Thyroid gland (tissue), 4 donors: ENCODE data around the gene CDH4. TPM values are rescaled to one million over a fixed set of nuclear protein-coding genes. Genes with fewer than 3 reads are reported as not detected.

Experiments
- DNase-seq, 2 donors: peaks; one replicate each; pipeline ENCODE4 v3.0.0-alpha.2; 2019
- H3K27ac ChIP-seq, 3 donors: fragments of 200-600 bp; sonication (generic); 1 replicate in 2 of 3; 2 replicates in 1 of 3; pipeline ENCODE4 v1.5.1; 2016 to 2019; ENCODE audit warnings: mild to moderate bottlenecking in 1 of 3, moderate library complexity in 1 of 3
- H3K27me3 ChIP-seq: fragments of 200-600 bp; sonication (generic); one replicate; pipeline ENCODE4 v1.5.1; 2019
- H3K36me3 ChIP-seq, 2 donors: fragments of 200-600 bp; sonication (generic); one replicate each; pipeline ENCODE4 v1.5.1; 2016 to 2019
- H3K4me1 ChIP-seq, 2 donors: fragments of 200-600 bp; sonication (generic); one replicate each; pipeline ENCODE4 v1.5.1; 2017 to 2019
- H3K4me3 ChIP-seq, 3 donors: fragments of 200-600 bp; sonication (generic); replicated peaks in 1 of 3; 1 replicate in 2 of 3; 2 replicates in 1 of 3; pipeline ENCODE4 v1.5.1; 2016; ENCODE audit warnings: mild to moderate bottlenecking in 1 of 3
- H3K9me3 ChIP-seq: fragments of 200-600 bp; sonication (generic); one replicate; pipeline ENCODE4 v1.5.1; 2017
- POLR2A ChIP-seq, 2 donors: fragments of 450-650 bp; IDR thresholded peaks; one replicate each; pipeline ENCODE4 v1.6.1; 2017; ENCODE audit warnings: antibody characterized with exemption in 2 of 2, mild to moderate bottlenecking in 2 of 2, moderate library complexity in 1 of 2
- WGBS, 2 donors: methylation state at CpG; one replicate each; pipeline ENCODE4 v1.1.5; 2017; 5-methylcytosine and 5-hydroxymethylcytosine counted together
- intact Hi-C: fragments of 100-400 bp; cut with DNase I; formaldehyde crosslinking; loops from one replicate; pipeline ENCODE4 v1.15.1; 2023
- total RNA-seq, 4 donors: library from RNA; depleted of rRNA; stranded (reverse); fragments of >200 nt; gene quantifications; one replicate each; pipeline ENCODE4 v1.2.3, GENCODE V29; 2016
- TF ChIP-seq, protein P1 (sequence below), 6 experiments: fragments of 200-600 bp in 3 of 6; fragments of 450-650 bp in 3 of 6; sonication (generic) in 3 of 6; IDR thresholded peaks; one replicate each; pipeline ENCODE4 v1.5.1; 2016 to 2019; ENCODE audit warnings: antibody characterized with exemption in 6 of 6, mild to moderate bottlenecking in 2 of 6, inconsistent platforms in 1 of 6, moderate library complexity in 1 of 6

CDH4 gene
- total RNA-seq, 4 donors from 2014 or later: 0.22 to 0.29 (median 0.29) TPM; not detected in 1

DNA sequence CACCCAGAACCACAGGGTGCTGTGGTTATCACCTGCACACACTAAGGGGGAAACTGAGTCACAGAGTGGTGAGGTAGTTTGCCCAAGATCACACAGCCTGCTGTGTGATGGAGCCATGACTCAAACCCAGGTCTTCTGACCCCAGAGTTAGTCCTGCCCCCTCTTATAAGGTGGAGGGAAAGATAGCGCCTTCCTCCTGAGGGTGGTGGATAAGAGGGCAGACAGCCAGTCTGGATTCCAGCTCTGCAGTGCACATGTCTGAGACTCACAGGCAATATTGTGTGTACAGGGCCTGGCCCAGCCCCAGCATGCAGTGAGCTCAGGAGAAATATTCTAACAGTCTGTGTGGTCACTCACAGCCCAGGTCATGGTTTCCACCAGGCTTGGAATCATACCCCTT lies 393.7 kb downstream of the CDH4 start:
- Histone ChIP-seq H3K36me3 (no peaks in the 10 kb centered on the region), H3K4me1 (no peaks in the 10 kb centered on the region), H3K4me3 (no peak overlapping the region), H3K9me3 (no peaks in the 10 kb centered on the region), H3K27ac (no peak overlapping the region), H3K27me3 (no peaks in the 10 kb centered on the region)
- TF ChIP-seq POLR2A (IDR thresholded peaks at IDR 0.05): no peak
- DNase-seq: no peak
- 78 to 92% methylated on average over 1 of the region's 1 CpG for WGBS, 2 donors
- intact Hi-C loops: no loop called here

DNA sequence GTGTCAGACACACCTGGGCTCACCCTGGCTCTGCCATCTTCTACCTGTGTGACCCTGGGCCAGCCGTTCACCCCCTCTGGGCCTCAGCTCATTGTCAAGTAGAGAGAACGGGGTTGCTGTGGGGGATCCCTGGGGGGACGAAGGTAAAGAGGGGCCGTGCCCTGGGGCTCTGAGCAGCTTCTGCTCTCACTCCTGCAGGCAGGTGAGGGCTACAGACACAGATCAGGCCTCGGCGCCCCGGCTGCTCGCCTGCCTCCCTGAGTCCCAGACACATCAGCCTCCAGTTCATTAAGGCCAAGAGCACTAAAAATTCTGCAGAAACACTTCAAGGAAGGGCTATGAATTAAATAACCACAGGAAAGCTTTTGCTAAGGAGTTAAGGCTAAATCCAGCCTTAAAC lies 394.4 kb downstream of the CDH4 start:
- Histone ChIP-seq H3K27me3 (no peaks in the 10 kb centered on the region), H3K4me3 (no peak overlapping the region), H3K27ac (no peak overlapping the region), H3K9me3 (no peaks in the 10 kb centered on the region), H3K36me3 (no peaks in the 10 kb centered on the region), H3K4me1 (no peaks in the 10 kb centered on the region)
- intact Hi-C loops: no loop called here
- DNase-seq: no peak
- 78 to 91% methylated on average over 4 to 8 of the region's 8 CpGs for WGBS, 2 donors
- no peak for TF ChIP-seq POLR2A (IDR thresholded peaks at IDR 0.05)
- TF ChIP-seq, protein P1, sequence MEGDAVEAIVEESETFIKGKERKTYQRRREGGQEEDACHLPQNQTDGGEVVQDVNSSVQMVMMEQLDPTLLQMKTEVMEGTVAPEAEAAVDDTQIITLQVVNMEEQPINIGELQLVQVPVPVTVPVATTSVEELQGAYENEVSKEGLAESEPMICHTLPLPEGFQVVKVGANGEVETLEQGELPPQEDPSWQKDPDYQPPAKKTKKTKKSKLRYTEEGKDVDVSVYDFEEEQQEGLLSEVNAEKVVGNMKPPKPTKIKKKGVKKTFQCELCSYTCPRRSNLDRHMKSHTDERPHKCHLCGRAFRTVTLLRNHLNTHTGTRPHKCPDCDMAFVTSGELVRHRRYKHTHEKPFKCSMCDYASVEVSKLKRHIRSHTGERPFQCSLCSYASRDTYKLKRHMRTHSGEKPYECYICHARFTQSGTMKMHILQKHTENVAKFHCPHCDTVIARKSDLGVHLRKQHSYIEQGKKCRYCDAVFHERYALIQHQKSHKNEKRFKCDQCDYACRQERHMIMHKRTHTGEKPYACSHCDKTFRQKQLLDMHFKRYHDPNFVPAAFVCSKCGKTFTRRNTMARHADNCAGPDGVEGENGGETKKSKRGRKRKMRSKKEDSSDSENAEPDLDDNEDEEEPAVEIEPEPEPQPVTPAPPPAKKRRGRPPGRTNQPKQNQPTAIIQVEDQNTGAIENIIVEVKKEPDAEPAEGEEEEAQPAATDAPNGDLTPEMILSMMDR (IDR thresholded peaks at IDR 0.05): no peak

DNA sequence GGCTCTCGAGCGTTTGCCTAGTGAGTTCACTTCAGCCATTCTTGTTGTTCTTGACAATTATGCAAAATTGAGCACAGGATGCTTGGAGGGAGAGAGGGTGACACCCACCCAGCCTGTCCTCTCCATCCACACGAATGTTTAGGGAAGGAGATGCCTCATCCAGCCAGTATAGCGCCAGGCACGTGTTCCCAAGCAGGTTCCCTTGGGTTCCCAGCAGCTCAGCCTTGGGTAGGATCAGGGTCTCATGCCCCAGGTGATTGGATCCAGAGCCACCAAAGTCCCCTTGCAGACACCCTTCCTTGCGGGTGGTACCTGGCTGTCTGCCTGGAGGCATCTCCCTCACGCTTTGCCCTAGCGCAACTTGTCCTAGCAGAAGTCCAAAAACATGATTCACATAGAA lies 394.9 kb downstream of the CDH4 start:
- WGBS, 2 donors: 64 to 73% methylated on average over 8 of the region's 8 CpGs
- no peaks in the 10 kb centered on the region for H3K27me3 ChIP-seq
- H3K27ac ChIP-seq: no peak overlapping the region
- H3K4me1 ChIP-seq: no peaks in the 10 kb centered on the region
- no peak for DNase-seq
- no peaks in the 10 kb centered on the region for H3K9me3 ChIP-seq
- H3K4me3 ChIP-seq: no peak overlapping the region
- no peaks in the 10 kb centered on the region for H3K36me3 ChIP-seq
- TF ChIP-seq POLR2A (IDR thresholded peaks at IDR 0.05): no peak
- TF ChIP-seq, protein P1 (IDR thresholded peaks at IDR 0.05): no peak
- intact Hi-C loops: no loop called here

DNA sequence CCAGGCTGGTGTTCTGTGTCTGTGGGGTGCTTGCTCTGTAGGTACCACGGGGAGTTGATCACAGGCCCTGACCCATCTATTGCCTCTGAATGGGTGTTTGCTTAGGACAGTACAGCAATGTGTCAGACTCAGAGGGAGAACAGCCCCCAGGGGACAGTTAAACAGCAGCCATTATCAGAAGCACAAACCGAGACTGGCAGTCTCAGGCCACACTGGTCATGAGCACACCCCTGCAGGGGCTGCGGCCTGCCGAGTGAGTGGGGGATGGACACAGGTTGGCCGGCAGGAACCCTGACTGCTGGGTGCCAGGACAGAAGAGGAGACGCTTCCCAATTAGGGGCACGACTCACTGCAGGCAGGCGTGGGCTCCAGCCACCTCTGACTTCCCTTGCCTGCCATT lies 395.6 kb downstream of the CDH4 start:
- TF ChIP-seq, protein P1 (IDR thresholded peaks at IDR 0.05): no peak
- no peak for TF ChIP-seq POLR2A (IDR thresholded peaks at IDR 0.05)
- no peak for DNase-seq
- Histone ChIP-seq H3K9me3 (no peaks in the 10 kb centered on the region), H3K36me3 (no peaks in the 10 kb centered on the region), H3K27me3 (no peaks in the 10 kb centered on the region), H3K27ac (no peak overlapping the region), H3K4me3 (no peak overlapping the region), H3K4me1 (no peaks in the 10 kb centered on the region)
- 47 to 69% methylated on average over 4 to 8 of the region's 8 CpGs for WGBS, 2 donors
- intact Hi-C loops: no loop called here

DNA sequence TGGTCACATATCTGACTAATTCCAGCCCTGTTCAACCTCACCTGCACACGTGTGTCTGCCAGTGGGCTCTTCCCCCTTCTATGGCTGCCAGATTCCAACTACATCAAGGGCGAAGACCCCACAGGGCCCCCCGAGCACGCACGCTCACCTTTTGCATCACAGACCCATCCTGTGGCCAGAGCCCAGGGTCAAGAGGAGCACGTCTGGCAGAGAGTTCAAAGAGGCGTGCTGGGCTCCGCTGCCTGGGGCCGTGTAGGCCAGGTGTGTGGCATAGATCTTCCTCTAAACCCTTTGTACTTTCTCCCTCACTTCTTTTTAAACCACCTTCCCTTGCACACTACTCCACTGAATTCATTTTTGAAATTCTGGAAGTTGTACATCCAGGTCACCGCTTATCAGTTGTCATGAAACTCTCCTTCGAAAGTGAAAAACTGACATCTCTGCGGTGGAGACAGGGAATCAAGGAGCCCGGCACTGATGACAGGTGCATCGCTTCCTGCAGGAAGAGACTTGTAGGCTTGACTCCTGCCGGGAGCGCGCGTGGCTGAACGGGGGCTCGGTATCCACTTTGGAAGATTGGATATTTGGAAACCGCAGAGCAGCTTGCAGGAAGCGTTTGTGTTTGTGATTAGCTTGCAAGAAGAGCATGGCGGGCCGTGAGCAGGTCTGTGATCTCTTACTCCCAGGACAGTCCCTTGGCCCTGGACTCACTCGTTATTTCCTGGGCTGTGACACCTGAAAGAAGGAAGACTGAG lies 397.2 kb downstream of the CDH4 start:
- DNase-seq: no peak
- 74 to 76% methylated on average over 25 of the region's 25 CpGs for WGBS, 2 donors

More for the DNA sequence above, 397.2 kb downstream of the CDH4 start:
- Histone ChIP-seq H3K36me3 (no peaks in the 10 kb centered on the region), H3K4me1 (no peaks in the 10 kb centered on the region), H3K4me3 (no peak overlapping the region), H3K9me3 (no peaks in the 10 kb centered on the region), H3K27me3 (no peaks in the 10 kb centered on the region), H3K27ac (no peak overlapping the region)
- TF ChIP-seq, protein P1 (IDR thresholded peaks at IDR 0.05): no peak
- no peak for TF ChIP-seq POLR2A (IDR thresholded peaks at IDR 0.05)
- intact Hi-C loops: no loop called here
